Stimulated activated CD4-positive, alpha-beta T cell treated with anti-CD3 and anti-CD28 coated beads, Interleukin-15, amount 100 ng/mL, for 1 hour (primary cell): Measurements from ENCODE around the gene SYCE3.
"Not testable (repeated sequence)": the region's sequence is repeated elsewhere in the genome, so short reads cannot be mapped to it uniquely, and the experiment has no call there.

Experiments
- DNase-seq, 2 donors: peaks; one replicate each; pipeline ENCODE4 v3.0.0-alpha.2; 2020; ENCODE audit warnings: low read depth in 1 of 2, low spot score in 1 of 2

SYCE3 gene

DNA sequence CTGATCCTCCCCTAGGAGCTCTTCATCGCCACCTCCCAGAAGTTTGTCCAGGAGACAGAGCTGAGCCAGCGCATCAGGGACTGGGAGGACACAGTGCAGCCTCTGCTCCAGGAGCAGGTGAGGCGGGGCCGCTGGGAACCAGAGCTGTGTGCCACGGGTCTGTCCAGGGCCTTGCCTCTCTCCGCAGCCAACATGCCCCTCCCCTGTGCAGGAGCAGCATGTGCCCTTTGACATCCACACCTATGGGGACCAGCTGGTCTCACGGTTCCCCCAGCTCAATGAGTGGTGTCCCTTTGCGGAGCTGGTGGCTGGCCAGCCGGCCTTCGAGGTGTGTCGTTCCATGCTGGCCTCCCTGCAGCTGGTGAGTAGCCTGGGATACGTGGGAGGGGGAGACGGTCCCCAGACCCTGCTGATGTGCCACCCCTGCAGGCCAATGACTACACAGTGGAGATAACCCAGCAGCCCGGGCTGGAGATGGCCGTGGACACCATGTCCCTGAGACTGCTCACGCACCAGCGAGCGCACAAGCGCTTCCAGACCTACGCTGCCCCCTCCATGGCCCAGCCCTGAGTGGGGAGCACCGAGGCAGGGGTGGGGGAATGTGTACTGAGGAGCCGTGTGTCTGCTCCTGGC is 39.8 kb downstream of the SYCE3 start:
- no peak for DNase-seq

DNA sequence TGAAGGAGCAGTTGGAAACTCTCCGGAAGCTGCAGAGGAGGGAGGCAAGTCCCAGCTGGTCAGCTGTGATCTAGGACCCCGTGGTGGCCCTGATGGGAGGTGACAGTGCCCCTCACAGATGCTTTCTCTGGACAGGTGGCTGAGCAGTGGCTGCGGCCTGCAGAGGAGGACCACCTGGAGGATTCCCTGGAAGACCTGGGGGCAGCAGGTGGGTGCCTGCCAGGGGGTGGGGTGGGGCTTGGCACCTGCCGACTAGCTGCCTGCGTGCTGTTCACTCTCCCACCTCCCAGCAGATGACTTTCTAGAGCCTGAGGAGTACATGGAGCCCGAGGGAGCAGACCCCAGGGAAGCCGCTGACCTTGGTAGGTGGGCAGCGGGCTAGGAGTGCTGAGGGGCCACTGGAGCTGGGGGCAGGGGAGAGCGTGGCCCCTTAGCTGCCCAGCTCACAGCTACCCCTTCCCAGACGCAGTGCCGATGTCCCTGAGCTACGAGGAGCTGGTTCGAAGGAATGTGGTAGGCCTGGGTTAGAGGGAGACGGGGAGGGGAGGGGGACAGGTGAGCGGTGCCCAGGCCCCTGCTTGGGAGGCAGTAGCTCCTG is 40.4 kb downstream of the SYCE3 start:
- no peak for DNase-seq

DNA sequence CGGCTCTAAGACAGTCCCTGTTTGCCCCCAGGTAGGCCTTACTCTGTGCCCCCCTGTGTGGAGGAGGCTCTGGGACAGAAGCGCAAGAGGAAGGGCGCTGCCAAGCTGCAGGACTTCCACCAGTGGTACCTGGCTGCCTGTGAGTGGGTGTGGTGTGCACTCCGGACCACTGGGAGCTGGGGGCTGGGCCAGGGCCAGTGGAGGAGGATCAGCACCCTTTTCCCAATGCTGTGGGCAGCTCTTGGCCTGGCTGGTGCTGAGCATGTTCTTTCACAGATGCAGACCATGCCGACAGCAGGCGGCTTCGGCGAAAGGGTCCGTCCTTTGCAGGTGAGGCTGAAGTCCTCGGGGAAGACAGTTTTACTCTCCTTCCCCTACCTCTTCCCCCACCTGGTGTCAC is 41.0 kb downstream of the SYCE3 start:
- DNase-seq = no peak

GRCh38 chr22:50520826-50521453 is 41.8 kb downstream of the SYCE3 start:
- DNase-seq = no peak

- DNase-seq = not testable (repeated sequence)
Measured at GRCh38 chr22:50520184-50520583, 42.5 kb downstream of the SYCE3 start.

DNA sequence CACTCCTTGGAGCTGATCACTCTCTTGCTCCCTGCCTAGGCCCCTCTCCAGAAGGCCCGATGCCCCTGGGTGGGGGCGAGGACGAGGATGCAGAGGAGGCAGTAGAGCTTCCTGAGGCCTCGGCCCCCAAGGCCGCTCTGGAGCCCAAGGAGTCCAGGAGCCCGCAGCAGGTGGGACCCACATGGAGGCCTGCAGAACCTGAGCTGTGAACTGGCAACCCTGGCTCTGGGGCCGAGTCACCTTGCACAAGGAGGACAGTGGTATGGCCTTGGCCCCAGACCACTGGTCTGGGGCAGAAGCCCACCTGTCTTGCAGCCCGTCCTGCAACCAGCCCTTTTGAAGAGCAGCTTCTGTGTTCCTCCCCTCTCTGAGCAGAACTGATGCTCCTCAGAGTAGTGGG is 43.6 kb downstream of the SYCE3 start:
- DNase-seq = no peak

- no peak for DNase-seq
Measured at GRCh38 chr22:50518606-50519005, 44.1 kb downstream of the SYCE3 start.

GRCh38 chr22:50517495-50518260 is 45.0 kb downstream of the SYCE3 start:
- DNase-seq = no peak

DNA sequence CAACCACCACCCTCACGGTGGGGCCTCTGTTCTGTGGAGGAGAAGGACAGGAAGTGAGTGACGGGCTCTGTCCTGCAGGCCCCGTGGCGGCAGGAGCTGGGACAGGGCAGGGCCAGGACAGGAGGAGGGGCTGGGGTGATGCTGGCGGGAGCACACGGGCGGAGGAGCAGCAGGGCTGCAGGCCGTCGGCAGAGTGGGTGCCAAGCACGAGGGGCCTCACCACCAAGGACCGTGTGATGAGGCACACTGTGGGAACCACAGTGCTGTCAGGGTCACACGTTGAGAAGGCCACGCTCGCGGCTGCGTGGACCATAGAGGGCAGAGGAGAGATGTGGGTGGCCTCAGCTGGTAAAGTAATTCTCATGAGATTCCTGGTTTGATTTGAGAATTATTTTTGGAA is 45.8 kb downstream of the SYCE3 start:
- DNase-seq = no peak

DNA sequence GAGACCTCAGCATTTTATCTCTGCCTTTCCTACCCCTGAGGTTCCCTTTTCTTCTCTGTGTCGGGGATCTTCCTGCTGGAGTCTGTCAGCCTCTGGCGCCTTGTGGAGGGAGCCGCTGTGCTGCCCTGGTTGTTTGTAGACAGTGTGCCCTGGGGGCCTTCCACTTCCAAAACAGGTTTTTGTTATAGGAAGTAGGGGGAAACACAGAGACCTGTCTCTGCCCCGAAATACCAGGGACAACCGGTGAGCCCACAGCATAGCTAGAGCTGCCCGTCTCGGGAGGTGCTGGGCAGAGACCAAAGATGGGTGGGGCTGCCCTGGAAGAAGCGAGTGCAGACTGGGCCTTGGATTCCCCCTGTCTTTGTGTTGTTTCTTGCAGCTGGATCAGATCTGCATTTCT is 46.7 kb downstream of the SYCE3 start:
- DNase-seq = no peak

- no peak for DNase-seq
Measured at GRCh38 chr22:50513175-50513574, 49.5 kb downstream of the SYCE3 start.

- DNase-seq = no peak
Measured at GRCh38 chr22:50508897-50509296, 53.8 kb downstream of the SYCE3 start.

- DNase-seq = peak in 1 of 2 donors; percentile 97
Measured at GRCh38 chr22:50507991-50508884, 54.5 kb downstream of the SYCE3 start, which contains the start of gene NCAPH2. Gene NCAPH2, plus strand, starts transcription at chr22:50508224. Its CDS starts 114 bp downstream, at chr22:50508338.

- peak; percentile 94 to 95 for DNase-seq
Measured at GRCh38 chr22:50507421-50507990, 55.2 kb downstream of the SYCE3 start, which contains the start of gene LMF2. Gene LMF2, minus strand, starts transcription at chr22:50507702. Its CDS starts 27 bp downstream, at chr22:50507675.

DNA sequence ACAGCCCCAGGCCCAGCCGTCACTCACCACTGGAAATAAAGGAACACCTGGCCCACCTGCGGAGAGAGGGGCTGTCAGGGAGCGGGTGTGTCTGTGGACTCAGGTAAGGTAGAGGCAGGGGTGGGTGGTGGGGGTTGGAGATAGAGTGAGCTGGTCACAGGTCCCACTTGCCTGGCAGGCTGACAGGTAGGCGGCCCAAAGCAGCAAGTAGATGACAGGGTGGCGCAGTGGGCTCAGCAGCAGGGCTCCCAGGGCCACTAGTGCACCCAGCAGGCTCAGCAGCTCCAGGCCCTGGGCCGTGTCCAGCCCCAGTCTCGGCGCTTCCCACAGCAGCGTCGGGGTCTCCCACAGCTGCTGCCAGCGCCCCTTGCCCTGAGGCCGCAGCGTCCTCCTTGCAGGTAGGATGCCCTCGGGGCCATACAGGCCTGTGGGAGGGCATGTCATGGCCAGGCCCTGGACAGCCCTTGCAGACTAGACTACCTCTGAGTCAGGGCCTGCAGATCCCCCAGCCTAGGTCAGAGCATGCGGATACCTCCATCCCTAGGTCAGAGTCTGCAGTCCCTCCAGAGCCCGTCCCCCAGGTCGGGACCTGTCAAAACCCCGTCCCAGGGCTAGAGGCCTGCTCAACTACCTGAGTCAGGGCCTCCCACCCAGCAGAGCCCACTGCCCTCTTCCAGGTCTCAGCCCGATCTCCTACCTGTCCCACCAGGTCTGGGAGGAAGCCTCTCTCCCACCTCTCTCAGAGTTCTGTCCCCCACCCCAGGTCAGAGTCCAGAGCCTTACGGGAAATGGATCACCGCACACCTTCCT is 55.9 kb downstream of the SYCE3 start:
- no peak for DNase-seq

DNA sequence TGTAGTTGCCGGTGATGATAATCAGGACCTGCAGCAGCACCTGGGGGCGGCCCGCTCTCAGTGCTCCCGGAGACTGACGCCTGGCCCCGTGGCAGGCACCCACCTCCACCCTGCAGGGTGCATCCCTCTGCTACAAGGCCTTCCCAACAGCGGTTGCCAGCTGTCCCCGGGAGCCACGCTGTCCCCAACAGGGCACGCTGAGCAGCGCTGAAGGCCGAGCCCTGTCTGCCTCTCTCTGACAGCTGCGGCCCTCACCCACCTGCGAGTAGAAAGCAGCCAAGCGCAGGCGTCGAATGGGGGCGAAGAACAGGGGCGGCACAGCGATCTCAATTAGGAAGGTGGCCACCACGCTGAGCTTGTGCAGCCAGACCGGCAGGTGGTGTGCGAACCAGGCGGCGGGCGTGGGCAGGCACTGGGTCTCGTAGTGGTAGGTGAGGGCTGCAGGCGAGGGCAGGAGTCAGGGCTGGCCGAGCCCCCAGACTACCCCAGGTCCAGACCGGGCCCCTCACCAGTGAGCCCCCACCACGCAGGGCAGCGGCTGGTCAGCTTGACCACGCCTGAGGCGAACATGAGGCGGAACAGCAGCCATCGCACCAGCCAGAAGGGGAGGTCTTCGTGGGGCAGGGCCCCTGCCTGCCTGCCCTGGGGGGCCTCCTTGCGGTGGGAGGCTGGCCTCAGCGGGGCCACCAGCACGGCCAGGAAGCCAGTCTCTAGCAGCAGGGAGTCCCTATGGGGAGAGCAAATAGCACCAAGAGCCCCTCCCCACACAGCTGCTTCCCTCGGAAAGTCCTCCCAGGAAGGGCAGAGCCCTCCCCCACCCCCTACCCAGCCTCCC is 56.7 kb downstream of the SYCE3 start:
- no peak for DNase-seq

DNA sequence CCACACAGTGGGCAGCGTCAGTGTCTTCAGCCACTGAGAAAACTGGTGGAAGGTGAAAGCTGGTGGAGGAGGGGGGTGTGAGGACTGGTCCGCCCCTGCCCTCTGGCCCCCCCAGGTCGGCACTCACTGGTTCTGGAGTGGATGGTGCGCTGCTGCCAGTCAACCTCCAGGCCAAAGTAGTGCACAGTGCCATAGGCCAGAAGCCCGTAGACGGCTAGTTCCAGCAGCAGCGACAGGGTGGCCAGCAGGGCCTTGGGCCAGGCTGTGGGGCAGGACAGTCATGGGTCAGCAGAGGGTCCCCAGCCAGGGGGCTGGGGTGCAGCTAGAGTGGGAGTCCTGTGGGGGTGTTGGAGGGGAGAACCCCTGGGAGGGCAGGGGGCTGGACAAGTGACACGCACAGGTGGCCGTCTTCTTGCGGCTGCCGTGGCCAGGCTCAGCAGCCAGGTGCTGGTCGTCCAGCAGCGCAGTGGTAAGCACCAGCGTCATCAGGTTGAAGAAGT is 57.4 kb downstream of the SYCE3 start:
- DNase-seq = no peak
